Smooth muscle cell (in vitro differentiated cells): ENCODE results near the gene NACAD. TPM values are rescaled to one million over a fixed set of nuclear protein-coding genes. Genes with fewer than 3 reads are reported as not detected.

Experiments
- DNase-seq: peaks from one replicate; lab custom pipeline; 2025; ENCODE audit not compliant: unreplicated experiment; lab: John Stamatoyannopoulos, UW
- H2AFZ ChIP-seq: fragments of 200-600 bp; sonication (generic); 2 replicates; pipeline ENCODE4 v1.6.0; 2016; ENCODE audit warnings: antibody characterized with exemption, low read depth, mild to moderate bottlenecking
- H3F3A ChIP-seq: fragments of 200-600 bp; sonication (generic); 2 replicates; pipeline ENCODE4 v1.6.0; 2017; ENCODE audit warnings: antibody characterized with exemption, low read depth
- H3K27ac ChIP-seq: fragments of 200-600 bp; sonication (generic); 2 replicates; pipeline ENCODE4 v1.5.1; 2016; ENCODE audit warnings: low read depth, mild to moderate bottlenecking
- H3K27me3 ChIP-seq: fragments of 200-600 bp; sonication (generic); 2 replicates; pipeline ENCODE4 v1.6.1; 2016; ENCODE audit warnings: low read depth, mild to moderate bottlenecking
- H3K36me3 ChIP-seq: fragments of 200-600 bp; sonication (generic); 2 replicates; pipeline ENCODE4 v1.5.1; 2016; ENCODE audit warnings: low read depth
- H3K4me1 ChIP-seq: fragments of 200-600 bp; sonication (generic); 2 replicates; pipeline ENCODE4 v1.5.1; 2016; ENCODE audit warnings: low read depth
- H3K4me2 ChIP-seq: fragments of 200-600 bp; sonication (generic); 2 replicates; pipeline ENCODE4 v1.6.0; 2016; ENCODE audit warnings: mild to moderate bottlenecking
- H3K4me3 ChIP-seq: fragments of 200-600 bp; sonication (generic); 2 replicates; pipeline ENCODE4 v1.5.1; 2016; ENCODE audit warnings: mild to moderate bottlenecking
- H3K79me2 ChIP-seq: fragments of 200-600 bp; sonication (generic); 2 replicates; pipeline ENCODE4 v1.6.0; 2016; ENCODE audit warnings: low read depth, mild to moderate bottlenecking
- H3K9ac ChIP-seq: fragments of 200-600 bp; sonication (generic); 2 replicates; pipeline ENCODE4 v1.6.0; 2016; ENCODE audit warnings: low read depth
- H3K9me3 ChIP-seq: fragments of 200-600 bp; sonication (generic); replicated peaks from 2 replicates; pipeline ENCODE4 v1.5.1; 2016; ENCODE audit warnings: low read depth
- H4K20me1 ChIP-seq: fragments of 200-600 bp; sonication (generic); 2 replicates; pipeline ENCODE4 v1.6.0; 2016; ENCODE audit warnings: low read depth
- CTCF ChIP-seq: fragments of 200-600 bp; sonication (generic); IDR thresholded peaks from 2 replicates; pipeline ENCODE4 v1.5.1; 2017; ENCODE audit warnings: borderline replicate concordance, mild to moderate bottlenecking, antibody characterized with exemption; ENCODE audit not compliant: insufficient read depth, poor library complexity, severe bottlenecking
- WGBS: methylation state at CpG from one replicate; pipeline ENCODE4 v1.1.7; 2016; ENCODE audit warnings: low lambda C conversion rate; 5-methylcytosine and 5-hydroxymethylcytosine counted together
- polyA plus RNA-seq: library from polyadenylated mRNA; unstranded; fragments of >200 nt; fragmentation: Nextera tagmentation; extraction: Ambion mirVana; gene quantifications from 2 replicates; pipeline ENCODE4 v1.2.1, GENCODE V29; 2016
- total RNA-seq: library from RNA; depleted of rRNA; stranded (reverse); fragments of >200 nt; gene quantifications from 2 replicates; pipeline ENCODE4 v1.2.3, GENCODE V29; 2014

NACAD gene
- total and polyA plus RNA-seq, 2 experiments from 2014 or later, result 5.3 to 12.5 TPM

- no peak for TF ChIP-seq CTCF
- DNase-seq, result no peak
- 96% methylated on average over 16 of the region's 18 CpGs for WGBS
Observed at GRCh38 chr7:45082031-45082830, 6.5 kb downstream of the NACAD start.

GRCh38 chr7:45081670-45081974 lies 7.1 kb downstream of the NACAD start:
- no peaks in the 10 kb centered on the region for H4K20me1 ChIP-seq
- H3K4me2 ChIP-seq, result no peak overlapping the region
- no peaks in the 10 kb centered on the region for H3K4me1 ChIP-seq
- no peaks in the 10 kb centered on the region for H3K36me3 ChIP-seq
- no peaks in the 10 kb centered on the region for H3F3A ChIP-seq
- TF ChIP-seq CTCF, result no peak
- H2AFZ ChIP-seq, result no peak overlapping the region
- H3K27me3 ChIP-seq, result no peaks in the 10 kb centered on the region
- 94% methylated on average over 9 of the region's 9 CpGs for WGBS
- H3K27ac ChIP-seq, result no peak overlapping the region
- no peak overlapping the region for H3K4me3 ChIP-seq
- no peak overlapping the region for H3K9ac ChIP-seq
- no peaks in the 10 kb centered on the region for H3K9me3 ChIP-seq
- DNase-seq, result no peak
- no peaks in the 10 kb centered on the region for H3K79me2 ChIP-seq

More at GRCh38 chr7:45082031-45082830, 6.5 kb downstream of the NACAD start:
- Histone ChIP-seq H3K4me3 (no peak overlapping the region), H3K4me2 (no peak overlapping the region), H3K27me3 (no peaks in the 10 kb centered on the region), H3K27ac (no peak overlapping the region), H3K9ac (no peak overlapping the region), H3K4me1 (no peaks in the 10 kb centered on the region), H3K79me2 (no peaks in the 10 kb centered on the region), H3K9me3 (no peaks in the 10 kb centered on the region), H3K36me3 (no peaks in the 10 kb centered on the region), H2AFZ (no peak overlapping the region), H3F3A (no peaks in the 10 kb centered on the region), H4K20me1 (no peaks in the 10 kb centered on the region)

- DNase-seq, result no peak
- Histone ChIP-seq H3K9ac (no peak overlapping the region), H3K9me3 (no peaks in the 10 kb centered on the region), H3K4me3 (no peak overlapping the region), H3K27me3 (no peaks in the 10 kb centered on the region), H4K20me1 (no peaks in the 10 kb centered on the region), H3K4me1 (no peaks in the 10 kb centered on the region), H3K36me3 (no peaks in the 10 kb centered on the region), H3K27ac (no peak overlapping the region), H3K79me2 (no peaks in the 10 kb centered on the region), H3K4me2 (no peak overlapping the region), H2AFZ (no peak overlapping the region), H3F3A (no peaks in the 10 kb centered on the region)
- 96% methylated on average over 14 of the region's 14 CpGs for WGBS
- TF ChIP-seq CTCF, result no peak
Observed at GRCh38 chr7:45080958-45081669, 7.7 kb downstream of the NACAD start.
